IMR-90 (cell line): ENCODE data around the gene SERPING1. TPM values are rescaled to one million over a fixed set of nuclear protein-coding genes. Genes with fewer than 3 reads are reported as not detected.

Source experiments
- ATAC-seq: fragments of 200-7000 bp; cut with Tn5 transposase; 2 replicates; pipeline ENCODE4 v1.9.1; 2020; ENCODE audit warnings: low read depth, mild to moderate bottlenecking, moderate library complexity
- BruUV-seq: library from RNA; stranded (reverse); fragments of 400-500 nt; replicated peaks from 2 replicates; lab custom pipeline; 2021; lab: Mats Ljungman, UMichigan
- CTCF ChIA-PET: fragments of 300-600 bp; formaldehyde crosslinking; extraction: SDS; loops from one replicate; lab custom pipeline; 2021; ENCODE audit warnings: antibody characterized with exemption; lab: Yijun Ruan, JAX
- POLR2A ChIA-PET: fragments of 300-600 bp; sonication (Branson Sonifier 250); formaldehyde crosslinking; loops from one replicate; lab custom pipeline; 2022; ENCODE audit warnings: antibody characterized with exemption; ENCODE audit not compliant: unreplicated experiment; lab: Charles Lee
- DNase-seq: peaks from one replicate; pipeline ENCODE4 v3.0.0; 2013
- H2AFZ ChIP-seq: replicated peaks from 2 replicates; pipeline ENCODE3; 2013; ENCODE audit warnings: low read length, mild to moderate bottlenecking; ENCODE audit not compliant: poor library complexity
- H2AK5ac ChIP-seq: 2 replicates; pipeline ENCODE4 v1.6.1; 2013; ENCODE audit warnings: low read depth, low read length, inconsistent platforms
- H2AK9ac ChIP-seq: replicated peaks from 2 replicates; pipeline ENCODE3; 2013; ENCODE audit warnings: mild to moderate bottlenecking, low read depth, low read length, moderate library complexity; ENCODE audit not compliant: poor library complexity
- H2BK120ac ChIP-seq: 2 replicates; pipeline ENCODE4 v1.6.1; 2013; ENCODE audit warnings: low read depth, low read length, inconsistent platforms
- H2BK15ac ChIP-seq: 3 replicates; pipeline ENCODE4 v1.6.1; 2013; ENCODE audit warnings: low read depth, low read length, inconsistent platforms
- H2BK20ac ChIP-seq: 2 replicates; pipeline ENCODE4 v1.6.1; 2013; ENCODE audit warnings: low read depth, mild to moderate bottlenecking, inconsistent platforms, low read length, moderate library complexity
- H2BK5ac ChIP-seq: 2 replicates; pipeline ENCODE4 v1.6.1; 2013; ENCODE audit warnings: mild to moderate bottlenecking, low read depth, low read length, inconsistent platforms; ENCODE audit not compliant: poor library complexity, severe bottlenecking
- H3K14ac ChIP-seq: replicated peaks from 2 replicates; pipeline ENCODE4 v1.6.1; 2013; ENCODE audit warnings: low read depth, low read length, inconsistent platforms
- H3K18ac ChIP-seq: 2 replicates; pipeline ENCODE4 v1.6.1; 2013; ENCODE audit warnings: low read depth, low read length, control low read depth
- H3K23ac ChIP-seq: 2 replicates; pipeline ENCODE4 v1.6.1; 2013; ENCODE audit warnings: low read depth, low read length, inconsistent platforms
- H3K27ac ChIP-seq: 2 replicates; pipeline ENCODE4 v1.5.1; 2013; ENCODE audit warnings: mild to moderate bottlenecking, control low read depth, low read length; ENCODE audit not compliant: insufficient read depth
- H3K27me3 ChIP-seq: 2 replicates; pipeline ENCODE4 v1.6.1; 2013; ENCODE audit warnings: low read length; ENCODE audit not compliant: control insufficient read depth, insufficient read depth
- H3K36me3 ChIP-seq: 2 replicates; pipeline ENCODE4 v1.6.1; 2013; ENCODE audit warnings: low read length, mixed read lengths; ENCODE audit not compliant: control insufficient read depth, insufficient read depth
- H3K4ac ChIP-seq: 2 replicates; pipeline ENCODE4 v1.6.1; 2013; ENCODE audit warnings: low read depth, low read length, inconsistent platforms
- H3K4me1 ChIP-seq: 2 replicates; pipeline ENCODE4 v1.6.1; 2013; ENCODE audit warnings: low read length, mixed read lengths; ENCODE audit not compliant: control insufficient read depth, insufficient read depth
- H3K4me2 ChIP-seq: 2 replicates; pipeline ENCODE4 v1.6.1; 2013; ENCODE audit warnings: low read depth, mild to moderate bottlenecking, control low read depth, low read length, moderate library complexity
- H3K4me3 ChIP-seq: 2 replicates; pipeline ENCODE4 v1.5.1; 2013; ENCODE audit warnings: low read depth, mild to moderate bottlenecking, control low read depth, low read length, moderate library complexity; ENCODE audit not compliant: insufficient read depth
- H3K56ac ChIP-seq: 2 replicates; pipeline ENCODE4 v1.6.1; 2013; ENCODE audit warnings: low read length, inconsistent platforms; ENCODE audit not compliant: insufficient read depth; ENCODE audit errors: extremely low read depth
- H3K79me1 ChIP-seq, 2 experiments: 2 replicates each; pipeline ENCODE4 v1.6.1; 2013; ENCODE audit warnings: low read length in 2 of 2, inconsistent platforms in 1 of 2, low read depth in 1 of 2
- H3K9ac ChIP-seq: 2 replicates; pipeline ENCODE4 v1.6.1; 2013; ENCODE audit warnings: low read depth, low read length, control low read depth
- H3K9me1 ChIP-seq: 2 replicates; pipeline ENCODE4 v1.6.1; 2013; ENCODE audit warnings: low read length, inconsistent platforms; ENCODE audit not compliant: insufficient read depth
- H3K9me3 ChIP-seq: 2 replicates; pipeline ENCODE4 v1.6.1; 2013; ENCODE audit warnings: low read length; ENCODE audit not compliant: control insufficient read depth, insufficient read depth
- H4K20me1 ChIP-seq: 2 replicates; pipeline ENCODE4 v1.6.1; 2013; ENCODE audit warnings: low read length, inconsistent platforms; ENCODE audit not compliant: insufficient read depth
- H4K5ac ChIP-seq: 2 replicates; pipeline ENCODE4 v1.6.1; 2013; ENCODE audit warnings: mild to moderate bottlenecking, low read depth, low read length, control low read depth
- H4K8ac ChIP-seq, 2 experiments: 2 replicates each; pipeline ENCODE4 v1.6.1; 2013; ENCODE audit warnings: low read depth in 2 of 2, low read length in 2 of 2, control low read depth in 1 of 2, inconsistent platforms in 1 of 2
- H4K91ac ChIP-seq: 2 replicates; pipeline ENCODE4 v1.6.1; 2013; ENCODE audit warnings: low read depth, low read length, inconsistent platforms; ENCODE audit not compliant: insufficient read depth
- CEBPB ChIP-seq: IDR thresholded peaks from 2 replicates; pipeline ENCODE4 v1.6.1; 2012; ENCODE audit warnings: low read depth, low read length, improper control_type of control experiment
- CTCF ChIP-seq: conservative IDR thresholded peaks from 2 replicates; pipeline ENCODE4 v1.5.1; 2012; ENCODE audit warnings: mild to moderate bottlenecking, low read depth, low read length, improper control_type of control experiment
- ELK1 ChIP-seq: fragments of 150-350 bp; IDR thresholded peaks from 2 replicates; pipeline ENCODE4 v1.6.1; 2016; ENCODE audit warnings: low read depth, mild to moderate bottlenecking, low read length, moderate library complexity, borderline replicate concordance
- FOS ChIP-seq: fragments of 150-350 bp; IDR thresholded peaks from 2 replicates; pipeline ENCODE4 v1.6.1; 2016; ENCODE audit warnings: low read depth, low read length
- MAFK ChIP-seq: IDR thresholded peaks from 2 replicates; pipeline ENCODE4 v1.6.1; 2012; ENCODE audit warnings: low read depth, low read length, improper control_type of control experiment
- MAZ ChIP-seq: IDR thresholded peaks from 2 replicates; pipeline ENCODE4 v1.6.1; 2012; ENCODE audit warnings: low read depth, mild to moderate bottlenecking, low read length, improper control_type of control experiment, moderate library complexity, borderline replicate concordance
- MXI1 ChIP-seq: IDR thresholded peaks from 2 replicates; pipeline ENCODE4 v1.6.1; 2012; ENCODE audit warnings: low read depth, mild to moderate bottlenecking, low read length, moderate library complexity, borderline replicate concordance
- NFE2L2 ChIP-seq: fragments of 150-350 bp; IDR thresholded peaks from 2 replicates; pipeline ENCODE4 v1.6.1; 2016; ENCODE audit warnings: low read depth, mild to moderate bottlenecking, low read length
- POLR2A ChIP-seq: IDR thresholded peaks from 2 replicates; pipeline ENCODE4 v1.6.1; 2012; ENCODE audit warnings: mild to moderate bottlenecking, low read depth, low read length
- RAD21 ChIP-seq: IDR thresholded peaks from 2 replicates; pipeline ENCODE4 v1.6.1; 2012; ENCODE audit warnings: low read length, improper control_type of control experiment
- RCOR1 ChIP-seq: IDR thresholded peaks from 2 replicates; pipeline ENCODE4 v1.6.1; 2012; ENCODE audit warnings: mild to moderate bottlenecking, low read length, improper control_type of control experiment; ENCODE audit not compliant: insufficient replicate concordance
- USF2 ChIP-seq: fragments of 150-350 bp; IDR thresholded peaks from 2 replicates; pipeline ENCODE4 v1.6.1; 2017; ENCODE audit warnings: mild to moderate bottlenecking, antibody characterized with exemption, low read length, low read depth
- WGBS, 2 experiments: methylation state at CpG; one replicate each; pipeline versions ENCODE4 v1.1.5 to v1.1.7; 2013; ENCODE audit warnings: missing lambda C conversion rate in 2 of 2; ENCODE audit not compliant: insufficient read length in 1 of 2; ENCODE audit errors: extremely low coverage in 2 of 2; 5-methylcytosine and 5-hydroxymethylcytosine counted together
- dilution Hi-C: fragments of 300-500 bp; cut with HindIII; formaldehyde crosslinking; loops from one replicate; pipeline ENCODE4 v1.14.3; 2018; ENCODE audit warnings: low sequenced_read_pairs; ENCODE audit not compliant: unreplicated experiment
- in situ Hi-C: fragments of 300-500 bp; cut with MboI; formaldehyde crosslinking; loops from 3 replicates; pipeline ENCODE4 v1.14.3; 2019; ENCODE audit warnings: low sequenced_read_pairs, inconsistent platforms, mixed read lengths
- intact Hi-C: fragments of 100-400 bp; cut with micrococcal nuclease; formaldehyde crosslinking; loops from 2 replicates; pipeline ENCODE4 v1.10.0; 2022
- polyA plus RNA-seq, 3 experiments: library from polyadenylated mRNA; depleted of rRNA; stranded (reverse); fragments of >200 nt; gene quantifications; 2 replicates each; pipeline ENCODE4 v1.2.3, GENCODE V29; 2012; ENCODE audit warnings: low replicate concordance in 1 of 3
- total RNA-seq: library from RNA; depleted of rRNA; stranded (reverse); fragments of >200 nt; gene quantifications from 2 replicates; pipeline ENCODE4 v1.2.3, GENCODE V29; 2012

Gene SERPING1
- total and polyA plus RNA-seq, 2 of the 4 experiments (the other 2 are of a cell fraction), result 2.0 to 30.7 TPM

GRCh38 chr11:57605028-57605420, 7.5 kb downstream of the SERPING1 start:
- no peaks in the 10 kb centered on the region for H3K9me1 ChIP-seq
- intact Hi-C loops (no loop called here), in situ Hi-C loops (no loop called here), dilution Hi-C loops (no loop called here)
- no peaks in the 10 kb centered on the region; the same call in 1 of the 2 replicates for H4K20me1 ChIP-seq
- H2AK9ac ChIP-seq, result no peak overlapping the region
- H3K23ac ChIP-seq, result no peak overlapping the region
- H3K4ac ChIP-seq, result no peak overlapping the region
- H2AK5ac ChIP-seq, result no peak overlapping the region
- no peak overlapping the region for H4K5ac ChIP-seq
- POLR2A ChIA-PET, result interaction anchor here (0.7 kb wide), 1 partner anchor 108 kb away, joined by 3 read pairs; no protein-coding TSS in a partner anchor
- no peak overlapping the region for H2BK20ac ChIP-seq
- DNase-seq (no peak), ATAC-seq (no peak)
- H3K79me1 ChIP-seq, result no peaks in the 10 kb centered on the region; a peak in 1 of 4 replicates
- no peak overlapping the region for H2BK120ac ChIP-seq
- peaks cover 10% of the 10 kb centered on the region for H3K36me3 ChIP-seq
- H3K27ac ChIP-seq, result no peak overlapping the region
- H2AFZ ChIP-seq, result no peak overlapping the region
- H3K9me3 ChIP-seq, result no peaks in the 10 kb centered on the region
- H2BK5ac ChIP-seq, result no peak overlapping the region
- BruUV-seq, result no TSS peak
- TF ChIP-seq CEBPB (no peak), ELK1 (no peak), MAFK (no peak), RCOR1 (no peak), CTCF (no peak), NFE2L2 (no peak), FOS (no peak), MXI1 (no peak), MAZ (no peak), POLR2A (no peak), RAD21 (no peak), USF2 (no peak)
- H4K91ac ChIP-seq, result no peak overlapping the region
- no CpG with 5 or more reads among the region's 5 CpGs for WGBS, 2 experiments
- no peak overlapping the region for H3K18ac ChIP-seq
- no peak overlapping the region for H4K8ac ChIP-seq
- H3K4me3 ChIP-seq, result no peak overlapping the region
- H3K9ac ChIP-seq, result no peak overlapping the region
- no peak overlapping the region for H2BK15ac ChIP-seq
- CTCF ChIA-PET, result no interaction called here
- H3K4me2 ChIP-seq, result no peak overlapping the region
- H3K27me3 ChIP-seq, result no peaks in the 10 kb centered on the region; the same call in 1 of the 2 replicates
- no peak overlapping the region for H3K56ac ChIP-seq
- H3K4me1 ChIP-seq, result no peaks in the 10 kb centered on the region
- no peak overlapping the region for H3K14ac ChIP-seq
